ENCODE data around the gene FARP2. TPM values are rescaled to one million over a fixed set of nuclear protein-coding genes. Genes with fewer than 3 reads are reported as not detected.

FARP2 gene
- polyA plus RNA-seq, 1 of the 3 experiments (the other 2 are of a cell fraction) = 11.5 TPM

- no peaks in the 10 kb centered on the region for H3K27me3 ChIP-seq (ENCODE audit: insufficient read depth)
- no peak overlapping the region for H3K27ac ChIP-seq (ENCODE audit: low read depth in 2 of 2, low read length in 1 of 2)
- TF ChIP-seq FOSL2 (IDR thresholded peaks at IDR 0.05; ENCODE audit: borderline replicate concordance, low read depth) (no peak), NRF1 (IDR thresholded peaks at IDR 0.05; ENCODE audit: low read depth, low read length) (no peak), CHD2 (IDR thresholded peaks at IDR 0.05; ENCODE audit: low read length, partially characterized antibody) (no peak), USF1 (IDR thresholded peaks at IDR 0.05; ENCODE audit: borderline replicate concordance, low read depth) (0 out of 2 replicates have a peak, but pooled peaks have one; percentile 19), IRF3 (IDR thresholded peaks at IDR 0.05; ENCODE audit: low read depth, low read length) (no peak), SMC3 (IDR thresholded peaks at IDR 0.05; ENCODE audit: low read depth, low read length) (no peak), NFIC (IDR thresholded peaks at IDR 0.05; ENCODE audit: borderline replicate concordance) (peak; percentile 63), FOXM1 (IDR thresholded peaks at IDR 0.05; ENCODE audit: low read depth) (no peak), RXRA (IDR thresholded peaks at IDR 0.05; ENCODE audit: borderline replicate concordance, low read depth) (no peak), SIN3A (IDR thresholded peaks at IDR 0.05; ENCODE audit: borderline replicate concordance, low read depth, low read length) (no peak), REST (IDR thresholded peaks at IDR 0.05; ENCODE audit: low read depth, low read length) (no peak)
- TF ChIP-seq, protein P1, sequence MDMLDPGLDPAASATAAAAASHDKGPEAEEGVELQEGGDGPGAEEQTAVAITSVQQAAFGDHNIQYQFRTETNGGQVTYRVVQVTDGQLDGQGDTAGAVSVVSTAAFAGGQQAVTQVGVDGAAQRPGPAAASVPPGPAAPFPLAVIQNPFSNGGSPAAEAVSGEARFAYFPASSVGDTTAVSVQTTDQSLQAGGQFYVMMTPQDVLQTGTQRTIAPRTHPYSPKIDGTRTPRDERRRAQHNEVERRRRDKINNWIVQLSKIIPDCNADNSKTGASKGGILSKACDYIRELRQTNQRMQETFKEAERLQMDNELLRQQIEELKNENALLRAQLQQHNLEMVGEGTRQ (IDR thresholded peaks at IDR 0.05; ENCODE audit: borderline replicate concordance, low read depth, low read length) = no peak
- TF ChIP-seq, protein P2, sequence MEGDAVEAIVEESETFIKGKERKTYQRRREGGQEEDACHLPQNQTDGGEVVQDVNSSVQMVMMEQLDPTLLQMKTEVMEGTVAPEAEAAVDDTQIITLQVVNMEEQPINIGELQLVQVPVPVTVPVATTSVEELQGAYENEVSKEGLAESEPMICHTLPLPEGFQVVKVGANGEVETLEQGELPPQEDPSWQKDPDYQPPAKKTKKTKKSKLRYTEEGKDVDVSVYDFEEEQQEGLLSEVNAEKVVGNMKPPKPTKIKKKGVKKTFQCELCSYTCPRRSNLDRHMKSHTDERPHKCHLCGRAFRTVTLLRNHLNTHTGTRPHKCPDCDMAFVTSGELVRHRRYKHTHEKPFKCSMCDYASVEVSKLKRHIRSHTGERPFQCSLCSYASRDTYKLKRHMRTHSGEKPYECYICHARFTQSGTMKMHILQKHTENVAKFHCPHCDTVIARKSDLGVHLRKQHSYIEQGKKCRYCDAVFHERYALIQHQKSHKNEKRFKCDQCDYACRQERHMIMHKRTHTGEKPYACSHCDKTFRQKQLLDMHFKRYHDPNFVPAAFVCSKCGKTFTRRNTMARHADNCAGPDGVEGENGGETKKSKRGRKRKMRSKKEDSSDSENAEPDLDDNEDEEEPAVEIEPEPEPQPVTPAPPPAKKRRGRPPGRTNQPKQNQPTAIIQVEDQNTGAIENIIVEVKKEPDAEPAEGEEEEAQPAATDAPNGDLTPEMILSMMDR (IDR thresholded peaks at IDR 0.05) = no peak
- TF ChIP-seq, protein P3, sequence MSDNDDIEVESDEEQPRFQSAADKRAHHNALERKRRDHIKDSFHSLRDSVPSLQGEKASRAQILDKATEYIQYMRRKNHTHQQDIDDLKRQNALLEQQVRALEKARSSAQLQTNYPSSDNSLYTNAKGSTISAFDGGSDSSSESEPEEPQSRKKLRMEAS (IDR thresholded peaks at IDR 0.05; ENCODE audit: low read depth) = no peak
- TF ChIP-seq, protein P4, sequence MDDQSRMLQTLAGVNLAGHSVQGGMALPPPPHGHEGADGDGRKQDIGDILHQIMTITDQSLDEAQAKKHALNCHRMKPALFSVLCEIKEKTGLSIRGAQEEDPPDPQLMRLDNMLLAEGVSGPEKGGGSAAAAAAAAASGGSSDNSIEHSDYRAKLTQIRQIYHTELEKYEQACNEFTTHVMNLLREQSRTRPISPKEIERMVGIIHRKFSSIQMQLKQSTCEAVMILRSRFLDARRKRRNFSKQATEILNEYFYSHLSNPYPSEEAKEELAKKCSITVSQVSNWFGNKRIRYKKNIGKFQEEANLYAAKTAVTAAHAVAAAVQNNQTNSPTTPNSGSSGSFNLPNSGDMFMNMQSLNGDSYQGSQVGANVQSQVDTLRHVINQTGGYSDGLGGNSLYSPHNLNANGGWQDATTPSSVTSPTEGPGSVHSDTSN (IDR thresholded peaks at IDR 0.05) = no peak
- H3F3A ChIP-seq (replicated peaks; ENCODE audit: insufficient read depth) = no peaks in the 10 kb centered on the region
- H3K4me1 ChIP-seq (ENCODE audit: control insufficient read depth in 1 of 2, insufficient read depth in 2 of 2, low read depth in 1 of 2, low read length in 1 of 2) = no peaks in the 10 kb centered on the region
- peak; percentile 28 for DNase-seq
- CTCF ChIA-PET = interaction anchor here (0.9 kb wide), 1 partner anchor 51 kb away, joined by 3 read pairs; no protein-coding TSS in a partner anchor
- no peaks in the 10 kb centered on the region for H3K9me3 ChIP-seq
- peaks cover 28 to 56% of the 10 kb centered on the region in 2 experiments for H3K36me3 ChIP-seq (replicated peaks in 1 of 2; ENCODE audit: control insufficient read depth in 1 of 2, insufficient read depth in 2 of 2, low read length in 1 of 2)
- POLR2A ChIA-PET = no interaction called here
- H4K20me1 ChIP-seq (ENCODE audit: insufficient read depth) = no peaks in the 10 kb centered on the region
- H3K9ac ChIP-seq = no peak overlapping the region
- no peak overlapping the region for H3K4me3 ChIP-seq (ENCODE audit: low read depth in 2 of 2, low read length in 1 of 2)
- no peak overlapping the region for H2AFZ ChIP-seq (ENCODE audit: low read depth)
- no peaks in the 10 kb centered on the region for H3K9me2 ChIP-seq
- no peaks in the 10 kb centered on the region for H3K79me2 ChIP-seq (ENCODE audit: insufficient read depth)
- 82% methylated on average over 4 of the region's 6 CpGs for WGBS (ENCODE audit: low lambda C conversion rate)
- no peak overlapping the region for H3K4me2 ChIP-seq
These were observed 87.6 kb downstream of the FARP2 start for GRCh38 chr2:241443486-241444223.
